Upper lobe of left lung (tissue), 4 donors: Measurements from ENCODE around the gene FECH.

Experiments
- CTCF ChIP-seq, 6 experiments: fragments of 450-650 bp in 4 of 6; fragments of 200-600 bp in 2 of 6; sonication (generic) in 2 of 6; IDR thresholded peaks; one replicate each; pipeline ENCODE4 v1.5.1; 2016 to 2019; ENCODE audit warnings: antibody characterized with exemption in 6 of 6
- EP300 ChIP-seq, 4 donors: sonication (generic); formaldehyde crosslinking; IDR thresholded peaks; one replicate each; pipeline ENCODE4 v1.5.1; 2017; ENCODE audit warnings: antibody characterized with exemption in 4 of 4, control low read depth in 2 of 4
- POLR2AphosphoS5 ChIP-seq, 2 donors: sonication (generic); formaldehyde crosslinking; IDR thresholded peaks; one replicate each; pipeline ENCODE4 v1.5.1; 2017; ENCODE audit warnings: antibody characterized with exemption in 2 of 2

- TF ChIP-seq POLR2AphosphoS5 (IDR thresholded peaks at IDR 0.05) (no peak), CTCF (IDR thresholded peaks at IDR 0.05) (no peak), EP300 (IDR thresholded peaks at IDR 0.05) (no peak)
Measured at GRCh38 chr18:57542812-57543427, 43.6 kb downstream of the FECH start.
